Keratinocyte (primary cell): ENCODE results near the gene PRDM10. TPM values are rescaled to one million over a fixed set of nuclear protein-coding genes. Genes with fewer than 3 reads are reported as not detected.

ENCODE experiments used
- DNase-seq: peaks from one replicate; pipeline ENCODE4 v3.0.0-alpha.2; 2011; ENCODE audit warnings: low read depth, missing footprints, low spot score
- FAIRE-seq: peaks from 2 replicates; lab custom pipeline; 2011; peaks lifted over from hg19 to GRCh38; lab: Jason Lieb, UNC
- H2AFZ ChIP-seq: 2 replicates; pipeline ENCODE4 v1.6.0; 2012; ENCODE audit warnings: low read length, control low read depth, inconsistent platforms; ENCODE audit not compliant: control insufficient read depth
- H3K27ac ChIP-seq: 2 replicates; pipeline ENCODE4 v1.5.1; 2011; ENCODE audit warnings: low read length; ENCODE audit not compliant: control insufficient read depth, insufficient read depth
- H3K27me3 ChIP-seq: 3 replicates; pipeline ENCODE4 v1.6.0; 2011; ENCODE audit warnings: low read length; ENCODE audit not compliant: control insufficient read depth, insufficient read depth; ENCODE audit errors: extremely low read depth
- H3K36me3 ChIP-seq, 2 experiments: 2 replicates in 1 of 2; 3 replicates in 1 of 2; pipeline ENCODE4 v1.5.1; 2011; ENCODE audit warnings: low read length in 2 of 2, mild to moderate bottlenecking in 1 of 2; ENCODE audit not compliant: control insufficient read depth in 2 of 2, insufficient read depth in 2 of 2; ENCODE audit errors: extremely low read depth in 1 of 2
- H3K4me1 ChIP-seq: 3 replicates; pipeline ENCODE4 v1.5.1; 2011; ENCODE audit warnings: low read length; ENCODE audit not compliant: control insufficient read depth, insufficient read depth; ENCODE audit errors: extremely low read depth
- H3K4me2 ChIP-seq: 3 replicates; pipeline ENCODE4 v1.6.0; 2011; ENCODE audit warnings: low read depth, low read length; ENCODE audit not compliant: control insufficient read depth, insufficient read depth; ENCODE audit errors: extremely low read depth
- H3K4me3 ChIP-seq, 3 experiments: fragments of 200-600 bp in 1 of 3; sonication (generic) in 1 of 3; 2 replicates in 2 of 3; 3 replicates in 1 of 3; pipeline ENCODE4 v1.5.1; 2011 to 2016; ENCODE audit warnings: low read length in 3 of 3, mild to moderate bottlenecking in 3 of 3, control low read depth in 2 of 3, inconsistent platforms in 1 of 3, low read depth in 1 of 3, mixed read lengths in 1 of 3, mixed run types in 1 of 3, moderate library complexity in 1 of 3; ENCODE audit not compliant: control insufficient read depth in 2 of 3, insufficient read depth in 2 of 3; ENCODE audit errors: extremely low read depth in 1 of 3
- H3K79me2 ChIP-seq: 2 replicates; pipeline ENCODE4 v1.6.0; 2012; ENCODE audit warnings: low read length; ENCODE audit not compliant: control insufficient read depth, insufficient read depth
- H3K9ac ChIP-seq: 3 replicates; pipeline ENCODE4 v1.6.0; 2011; ENCODE audit warnings: low read length; ENCODE audit not compliant: control insufficient read depth, insufficient read depth; ENCODE audit errors: extremely low read depth
- H3K9me1 ChIP-seq: 3 replicates; pipeline ENCODE4 v1.6.0; 2011; ENCODE audit warnings: low read length; ENCODE audit not compliant: control insufficient read depth, insufficient read depth; ENCODE audit errors: extremely low read depth
- H3K9me3 ChIP-seq: 2 replicates; pipeline ENCODE4 v1.5.1; 2012; ENCODE audit warnings: low read depth, low read length; ENCODE audit not compliant: control insufficient read depth
- H4K20me1 ChIP-seq: 3 replicates; pipeline ENCODE4 v1.6.0; 2011; ENCODE audit warnings: low read length; ENCODE audit not compliant: control insufficient read depth, insufficient read depth; ENCODE audit errors: extremely low read depth
- EZH2 ChIP-seq: IDR thresholded peaks from one replicate; pipeline ENCODE4 v1.6.1; 2012; ENCODE audit warnings: inconsistent platforms, mild to moderate bottlenecking, low read length, moderate library complexity
- dilution Hi-C: fragments of 300-500 bp; cut with MboI; formaldehyde crosslinking; loops from one replicate; pipeline ENCODE4 v1.7.0; 2020; ENCODE audit warnings: low sequenced_read_pairs; ENCODE audit not compliant: extremely low pct_ligation_motif_present
- polyA plus RNA-seq, 5 experiments: library from polyadenylated mRNA; depleted of rRNA in 3 of 5; stranded (reverse) in 3 of 5; stranded (forward) in 1 of 5; unstranded in 1 of 5; fragments of >200 nt; gene quantifications; 1 replicate in 1 of 5; 2 replicates in 3 of 5; 3 replicates in 1 of 5; pipeline versions ENCODE4 v1.2.1 to v1.2.3, GENCODE V29; 2011 to 2012; ENCODE audit warnings: missing spikeins in 2 of 5, low read depth in 1 of 5, low replicate concordance in 1 of 5
- TF ChIP-seq, protein P1 (sequence below), 3 experiments: IDR thresholded peaks in 1 of 3; conservative IDR thresholded peaks in 1 of 3; optimal IDR thresholded peaks in 1 of 3; 2 replicates in 2 of 3; 3 replicates in 1 of 3; pipeline versions ENCODE3 to v1.5.1; 2011; ENCODE audit warnings: low read length in 3 of 3, mild to moderate bottlenecking in 3 of 3, moderate library complexity in 2 of 3, control low read depth in 1 of 3, inconsistent platforms in 1 of 3; ENCODE audit not compliant: insufficient read depth in 2 of 3; ENCODE audit errors: extremely low read depth in 1 of 3

The PRDM10 gene
- polyA plus RNA-seq, 1 donor (not counting 4 experiments of a cell fraction or from before 2014, with no cell fraction given): 4.7 TPM

DNA sequence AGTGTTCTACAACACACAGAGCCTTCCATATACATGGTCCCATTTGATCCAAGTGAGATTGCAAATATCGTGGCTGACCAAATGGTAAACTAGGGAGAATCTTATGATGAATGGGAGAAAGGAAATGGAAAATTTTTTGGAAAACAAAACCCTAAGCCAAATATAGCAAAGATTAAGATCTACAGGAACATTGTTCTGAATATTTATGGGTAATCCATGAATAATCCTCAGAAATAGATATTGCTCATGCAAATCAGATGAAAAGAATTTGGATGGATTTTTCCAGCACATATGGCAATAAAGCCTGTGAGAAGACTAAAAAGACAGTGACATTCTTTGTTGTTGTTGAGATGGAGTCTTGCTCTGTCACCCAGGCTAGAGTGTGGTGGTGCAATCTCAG, 21.7 kb upstream of the PRDM10 start:
- no peak overlapping the region for H3K9ac ChIP-seq
- H3K4me1 ChIP-seq: peaks cover 15% of the 10 kb centered on the region
- H3K9me3 ChIP-seq: no peaks in the 10 kb centered on the region
- H3K79me2 ChIP-seq: no peaks in the 10 kb centered on the region
- H4K20me1 ChIP-seq: no peaks in the 10 kb centered on the region
- FAIRE-seq: no peak
- H3K4me3 ChIP-seq: no peak overlapping the region
- H3K27me3 ChIP-seq: no peaks in the 10 kb centered on the region
- no peaks in the 10 kb centered on the region for H3K36me3 ChIP-seq
- dilution Hi-C loops: no loop called here
- no peaks in the 10 kb centered on the region for H3K9me1 ChIP-seq
- no peak overlapping the region for H3K4me2 ChIP-seq
- no peak overlapping the region for H2AFZ ChIP-seq
- DNase-seq: no peak
- TF ChIP-seq EZH2: no peak
- TF ChIP-seq, protein P1, sequence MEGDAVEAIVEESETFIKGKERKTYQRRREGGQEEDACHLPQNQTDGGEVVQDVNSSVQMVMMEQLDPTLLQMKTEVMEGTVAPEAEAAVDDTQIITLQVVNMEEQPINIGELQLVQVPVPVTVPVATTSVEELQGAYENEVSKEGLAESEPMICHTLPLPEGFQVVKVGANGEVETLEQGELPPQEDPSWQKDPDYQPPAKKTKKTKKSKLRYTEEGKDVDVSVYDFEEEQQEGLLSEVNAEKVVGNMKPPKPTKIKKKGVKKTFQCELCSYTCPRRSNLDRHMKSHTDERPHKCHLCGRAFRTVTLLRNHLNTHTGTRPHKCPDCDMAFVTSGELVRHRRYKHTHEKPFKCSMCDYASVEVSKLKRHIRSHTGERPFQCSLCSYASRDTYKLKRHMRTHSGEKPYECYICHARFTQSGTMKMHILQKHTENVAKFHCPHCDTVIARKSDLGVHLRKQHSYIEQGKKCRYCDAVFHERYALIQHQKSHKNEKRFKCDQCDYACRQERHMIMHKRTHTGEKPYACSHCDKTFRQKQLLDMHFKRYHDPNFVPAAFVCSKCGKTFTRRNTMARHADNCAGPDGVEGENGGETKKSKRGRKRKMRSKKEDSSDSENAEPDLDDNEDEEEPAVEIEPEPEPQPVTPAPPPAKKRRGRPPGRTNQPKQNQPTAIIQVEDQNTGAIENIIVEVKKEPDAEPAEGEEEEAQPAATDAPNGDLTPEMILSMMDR (optimal IDR thresholded peaks at IDR 0.05 in 1 of 3, IDR thresholded peaks at IDR 0.05 in 1 of 3, conservative IDR thresholded peaks at IDR 0.05 in 1 of 3; ENCODE audit: extremely low read depth in 1 of 3, insufficient read depth in 2 of 3, low read length in 3 of 3): no peak
- H3K27ac ChIP-seq: no peak overlapping the region

DNA sequence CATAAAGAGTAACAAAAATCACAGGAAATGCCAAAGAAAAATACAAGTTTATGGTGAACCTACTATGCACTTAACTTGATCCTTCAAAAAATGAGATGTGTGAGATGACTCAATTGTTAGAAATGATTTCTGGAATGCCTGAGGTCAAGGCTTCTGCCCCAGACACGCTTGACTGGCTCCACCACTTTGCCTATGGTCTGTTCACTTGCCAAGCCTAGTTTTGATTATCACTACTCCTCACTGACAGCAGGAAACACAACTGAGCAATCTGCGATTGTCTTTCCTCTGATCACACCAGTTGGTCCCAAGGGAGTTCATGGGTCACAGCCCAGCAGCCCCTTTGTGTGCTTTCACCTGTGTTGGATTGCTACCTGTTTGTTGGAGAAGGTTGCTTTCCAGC, 20.6 kb upstream of the PRDM10 start:
- peak overlapping the region; percentile 71 for H2AFZ ChIP-seq
- H3K36me3 ChIP-seq: no peaks in the 10 kb centered on the region
- H3K4me3 ChIP-seq: peak overlapping the region in 2 of 3 experiments; percentile 16 to 49
- DNase-seq (no peak), FAIRE-seq (peak; percentile 96)
- H3K9me3 ChIP-seq: no peaks in the 10 kb centered on the region
- no peaks in the 10 kb centered on the region for H4K20me1 ChIP-seq
- H3K9ac ChIP-seq: no peak overlapping the region
- no peaks in the 10 kb centered on the region for H3K79me2 ChIP-seq
- peaks cover 11% of the 10 kb centered on the region for H3K4me1 ChIP-seq
- H3K27ac ChIP-seq: peak overlapping the region; percentile 55
- no peaks in the 10 kb centered on the region for H3K9me1 ChIP-seq
- TF ChIP-seq EZH2: no peak
- TF ChIP-seq, protein P1 (optimal IDR thresholded peaks at IDR 0.05 in 1 of 3, IDR thresholded peaks at IDR 0.05 in 1 of 3, conservative IDR thresholded peaks at IDR 0.05 in 1 of 3; ENCODE audit: extremely low read depth in 1 of 3, insufficient read depth in 2 of 3, low read length in 3 of 3): no peak
- dilution Hi-C loops: no loop called here
- H3K27me3 ChIP-seq: no peaks in the 10 kb centered on the region
- peak overlapping the region; percentile 83 for H3K4me2 ChIP-seq
